GM12892 (cell line): ENCODE data around the gene DTL.

Source experiments
- POLR2AphosphoS5 ChIP-seq: IDR thresholded peaks from 2 replicates; pipeline ENCODE4 v1.6.1; 2011; ENCODE audit warnings: low read depth, low read length, control low read depth
- TAF1 ChIP-seq: IDR thresholded peaks from 2 replicates; pipeline ENCODE4 v1.6.1; 2011; ENCODE audit warnings: low read depth, mild to moderate bottlenecking, control low read depth, low read length, borderline replicate concordance

DNA sequence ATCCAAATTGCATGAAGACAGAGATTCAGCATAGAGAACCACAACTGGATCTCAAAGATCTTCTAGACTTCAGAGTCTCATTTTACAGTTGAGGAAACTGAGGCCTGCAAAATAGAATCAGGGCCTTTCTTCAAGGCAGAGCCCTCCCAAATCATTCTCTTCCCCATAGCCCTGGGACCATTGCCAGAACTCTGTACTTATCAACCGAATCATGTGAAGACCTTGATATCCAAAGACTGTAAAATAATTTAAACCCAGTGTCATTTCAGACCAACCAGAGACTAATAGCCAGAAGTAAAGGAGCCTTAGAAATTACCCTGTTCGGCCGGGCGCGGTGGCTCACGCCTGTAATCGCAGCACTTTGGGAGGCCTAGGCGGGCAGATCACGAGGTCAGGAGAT lies 90.1 kb downstream of the DTL start:
- TF ChIP-seq TAF1 (no peak), POLR2AphosphoS5 (no peak)
